Smooth muscle cell of the brain vasculature (primary cell): Measurements from ENCODE around the gene RNF19B.
"Not testable (repeated sequence)": the region's sequence is repeated elsewhere in the genome, so short reads cannot be mapped to it uniquely, and the experiment has no call there.

Experiments
- DNase-seq: peaks from one replicate; pipeline ENCODE4 v3.0.0-alpha.2; 2012; ENCODE audit warnings: low read depth, low spot score

The RNF19B gene

GRCh38 chr1:32931760-32932159 is 32.8 kb downstream of the RNF19B start:
- no peak for DNase-seq

GRCh38 chr1:32929366-32929765 is 35.2 kb downstream of the RNF19B start:
- no peak for DNase-seq

DNA sequence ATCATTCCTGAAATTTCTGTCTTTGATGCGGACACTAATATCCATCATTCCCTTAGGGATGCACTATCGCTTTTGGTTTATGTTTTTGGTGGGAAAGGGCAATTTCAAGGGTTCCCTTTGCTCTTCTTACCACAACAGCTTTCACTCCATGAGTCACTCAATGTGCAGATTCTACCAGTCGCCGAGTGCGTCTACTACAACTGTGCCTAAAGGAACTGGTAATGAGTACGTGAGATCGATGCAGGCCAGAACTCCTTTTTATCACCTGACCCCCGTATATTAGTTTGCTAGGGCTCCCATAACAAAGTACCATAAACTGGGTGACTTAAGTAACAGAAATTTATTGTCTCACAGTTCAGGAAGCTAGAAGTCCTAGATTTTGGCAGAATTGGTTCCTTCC is 35.9 kb downstream of the RNF19B start:
- no peak for DNase-seq

DNA sequence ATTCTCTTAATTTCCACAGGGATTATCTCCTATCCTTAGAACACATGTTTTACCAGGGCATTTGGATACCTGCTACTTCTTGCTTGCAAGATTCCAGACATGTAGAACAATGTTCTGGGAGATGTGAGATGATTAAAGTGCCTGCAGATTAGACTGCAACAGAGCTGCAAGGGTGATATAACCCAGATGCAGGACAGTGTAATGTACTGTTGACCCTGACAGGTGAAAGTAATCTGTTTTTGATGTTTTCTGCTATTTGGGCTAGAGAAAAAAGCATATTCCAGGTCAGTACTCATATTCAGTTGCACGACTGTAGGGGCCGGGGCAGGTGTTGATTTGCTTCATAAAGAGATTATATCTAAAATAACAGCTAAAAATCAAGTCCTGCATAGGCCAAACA is 36.3 kb downstream of the RNF19B start:
- DNase-seq, result no peak

DNA sequence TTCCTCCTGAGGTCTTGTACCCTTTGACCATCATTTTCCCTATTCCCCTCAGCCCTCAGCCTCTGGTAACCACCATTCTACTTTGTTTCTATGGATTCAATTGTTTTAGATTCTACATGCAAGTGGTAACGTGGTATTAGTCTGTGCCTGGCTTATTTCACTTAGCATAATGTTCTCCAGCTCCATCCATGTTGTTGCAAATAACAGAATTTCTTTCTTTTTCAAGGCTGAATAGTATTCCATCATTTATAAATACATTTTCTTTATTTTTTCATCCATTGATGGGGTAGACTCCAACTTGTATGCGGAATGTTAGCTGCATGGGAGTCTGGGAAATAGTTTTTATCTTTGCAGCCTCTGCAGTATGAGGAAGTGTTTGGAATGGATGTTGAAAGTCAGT is 37.2 kb downstream of the RNF19B start:
- no peak for DNase-seq

DNA sequence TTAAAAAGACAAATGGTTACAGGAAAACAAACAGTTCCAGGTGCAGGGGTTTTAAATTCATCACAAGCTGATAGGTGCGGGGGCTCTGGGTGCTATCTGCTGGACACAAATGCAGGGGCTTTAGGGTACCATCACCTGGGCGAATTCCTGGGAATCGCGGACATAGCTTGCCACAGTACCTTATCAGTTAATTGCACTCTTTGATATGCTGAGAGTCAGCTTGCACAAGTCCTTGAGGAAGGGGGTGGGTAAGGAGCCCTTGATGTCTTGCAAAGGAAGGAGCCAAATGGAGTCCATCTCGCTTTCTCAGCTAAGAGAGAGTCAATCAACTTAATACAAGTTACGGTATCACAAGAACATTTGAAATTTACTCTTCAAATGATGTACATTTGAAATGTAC is 38.0 kb downstream of the RNF19B start:
- DNase-seq, result no peak

DNA sequence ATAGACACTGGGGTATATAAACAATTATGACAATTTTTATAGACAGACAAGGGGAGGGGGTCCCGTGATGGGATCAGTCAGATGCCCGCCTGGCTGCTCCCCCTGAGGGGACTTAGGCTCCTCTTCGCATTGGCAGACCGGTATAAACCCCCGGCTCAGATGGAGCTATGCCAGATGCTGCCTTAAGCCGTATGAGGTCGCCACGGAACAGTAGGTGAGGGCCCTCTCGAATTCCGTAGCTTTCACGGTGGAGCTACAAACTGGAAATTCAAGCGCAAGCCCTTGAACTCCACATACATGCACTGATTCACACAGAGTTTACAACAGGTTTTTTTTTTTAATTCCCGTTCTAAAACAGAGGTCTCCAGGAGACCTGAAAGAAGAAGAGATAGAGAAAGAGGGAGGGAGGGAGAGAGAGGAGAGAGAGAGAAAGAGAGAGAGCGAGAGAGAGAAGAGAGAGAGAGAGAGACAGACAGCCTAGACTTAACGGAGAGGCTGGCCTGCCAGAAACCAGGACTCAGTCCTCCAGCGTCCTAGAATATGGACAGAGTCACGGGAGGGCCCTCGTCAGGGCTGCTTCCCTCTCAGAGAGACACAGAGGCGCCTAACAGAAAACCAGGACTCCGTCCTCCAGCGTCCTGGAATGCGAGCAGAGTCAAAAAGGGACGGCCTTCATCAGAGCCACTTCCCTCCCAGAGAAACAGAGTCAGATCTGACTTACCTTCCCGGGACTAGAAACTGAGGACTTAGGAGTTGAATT is 39.0 kb downstream of the RNF19B start:
- DNase-seq, result no peak

DNA sequence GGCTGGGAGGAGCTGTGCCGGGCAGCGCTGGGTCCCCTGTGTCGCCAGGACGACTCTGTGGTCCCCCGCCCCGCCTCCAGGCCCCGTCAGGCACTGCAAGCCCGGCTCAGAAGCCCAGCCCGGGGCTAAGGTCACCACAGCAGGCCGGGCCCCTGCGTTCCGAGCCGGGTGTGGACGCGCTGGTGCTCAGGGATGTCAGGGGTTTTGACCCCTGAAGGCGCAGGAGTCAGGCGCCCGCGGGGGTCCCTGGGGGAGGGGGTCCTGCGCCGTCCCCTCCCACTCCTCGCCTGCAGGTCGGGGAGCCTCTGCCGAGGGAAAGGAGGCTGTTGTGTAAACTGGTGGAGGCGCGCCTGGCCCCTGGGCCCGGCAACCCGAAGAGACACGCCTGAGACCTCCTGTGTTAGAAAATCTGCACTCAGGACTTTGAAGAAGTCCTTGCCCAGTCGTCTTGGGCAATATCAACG is 39.7 kb downstream of the RNF19B start:
- DNase-seq, result no peak

GRCh38 chr1:32920833-32921232 is 43.8 kb downstream of the RNF19B start:
- no peak for DNase-seq

- DNase-seq, result no peak
These were observed 44.5 kb downstream of the RNF19B start for GRCh38 chr1:32919811-32920733.

DNA sequence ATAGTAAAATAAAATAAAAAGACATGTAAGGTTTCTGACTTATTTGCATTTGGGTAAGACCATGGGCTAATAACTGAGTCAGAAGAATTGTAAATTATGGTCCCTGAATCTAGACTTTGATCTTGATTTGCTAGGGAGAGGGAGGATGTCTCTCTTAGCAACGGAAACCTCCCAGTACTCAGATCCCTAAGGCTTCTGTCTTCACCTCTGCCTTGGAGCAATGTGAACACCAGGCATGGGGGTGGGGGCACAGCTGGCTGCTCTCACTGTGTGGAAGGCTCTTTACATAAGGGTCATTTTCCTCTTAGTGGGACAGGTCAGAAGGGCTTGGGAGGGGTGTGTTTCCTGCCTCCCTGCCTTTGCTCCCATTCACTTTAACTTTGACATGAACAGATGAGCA is 46.4 kb downstream of the RNF19B start:
- no peak for DNase-seq

GRCh38 chr1:32917521-32917920 is 47.1 kb downstream of the RNF19B start:
- DNase-seq, result no peak

- DNase-seq, result no peak
These were observed 48.6 kb downstream of the RNF19B start for GRCh38 chr1:32915766-32916706.

DNA sequence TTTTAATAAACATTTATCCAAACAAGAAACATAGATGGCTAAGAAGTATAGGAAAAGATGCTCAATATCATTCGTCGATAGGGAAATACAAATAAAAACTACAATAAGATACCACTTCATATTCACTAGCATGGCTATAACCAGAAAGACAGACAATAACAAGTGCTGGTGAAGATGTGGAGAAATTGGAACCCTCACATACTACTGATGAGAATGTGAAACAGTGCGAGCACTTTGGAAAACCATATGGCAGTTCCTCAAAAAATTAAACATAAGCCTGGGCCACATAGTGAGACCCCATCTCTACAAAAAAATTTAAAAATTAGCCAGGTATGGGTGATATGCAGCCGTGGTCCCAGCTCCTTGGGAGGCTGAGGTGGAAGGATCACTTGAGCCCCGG is 54.3 kb downstream of the RNF19B start:
- DNase-seq, result no peak

GRCh38 chr1:32907435-32907834 is 57.2 kb downstream of the RNF19B start:
- no peak for DNase-seq

GRCh38 chr1:32906654-32907053 is 58.0 kb downstream of the RNF19B start:
- no peak for DNase-seq

DNA sequence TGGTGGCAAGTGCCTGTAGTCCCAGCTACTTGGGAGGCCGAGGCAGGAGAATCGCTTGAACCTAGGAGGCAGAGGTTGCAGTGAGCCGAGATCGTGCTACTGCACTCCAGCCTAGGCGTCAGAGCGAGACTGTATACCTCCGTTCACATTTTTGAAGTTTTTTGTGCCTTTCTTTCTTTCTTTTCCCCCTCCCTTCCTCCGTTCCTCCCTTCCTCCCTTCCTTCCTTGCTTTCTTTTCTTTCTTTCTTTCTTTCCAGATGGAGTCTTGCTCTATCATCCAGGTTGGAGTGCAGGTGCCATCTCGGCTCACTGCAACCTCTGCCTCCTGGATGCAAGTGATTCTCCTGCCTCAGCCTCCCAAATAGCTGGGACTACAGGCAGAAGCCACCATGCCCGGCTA is 59.0 kb downstream of the RNF19B start:
- not testable (repeated sequence) for DNase-seq

GRCh38 chr1:32904797-32905196 is 59.8 kb downstream of the RNF19B start:
- DNase-seq, result no peak

DNA sequence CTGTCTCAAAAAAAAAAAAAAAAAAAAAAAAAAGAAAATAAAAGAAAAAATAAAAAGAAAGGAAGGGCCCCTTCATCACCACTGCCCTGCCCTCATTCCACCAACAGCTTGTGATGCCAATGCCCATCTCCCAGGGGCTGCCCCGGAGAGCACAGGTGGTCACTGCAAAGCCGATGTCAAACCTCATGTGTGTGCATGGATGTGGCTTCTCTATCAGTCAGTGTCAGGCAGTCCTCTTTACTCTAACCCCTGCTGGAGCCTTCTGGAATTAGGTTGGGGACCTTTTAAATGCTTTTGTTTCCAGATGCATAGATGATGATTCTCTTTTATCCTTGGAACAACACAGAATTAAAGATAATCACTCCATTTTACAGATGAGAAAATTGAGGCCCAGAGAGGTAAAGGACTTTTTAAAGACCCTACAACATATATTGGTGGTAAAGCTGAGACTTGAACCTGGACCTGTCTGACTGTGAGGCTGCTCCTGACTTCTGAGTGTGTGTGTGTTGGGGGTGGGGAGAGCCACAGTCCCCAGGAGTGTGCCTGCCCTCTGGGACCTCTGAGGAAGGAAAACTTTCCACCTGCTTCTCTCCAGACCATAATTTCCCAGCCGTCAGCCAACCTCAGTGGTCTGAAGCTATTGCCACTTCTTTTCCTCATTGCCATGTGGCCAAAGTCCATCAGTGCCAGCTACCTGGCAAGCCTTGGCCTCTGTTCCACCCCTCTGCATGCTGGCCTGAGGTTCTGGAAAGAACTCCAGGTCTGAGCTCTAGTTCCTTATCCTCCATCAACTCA is 60.4 kb downstream of the RNF19B start:
- no peak for DNase-seq

DNA sequence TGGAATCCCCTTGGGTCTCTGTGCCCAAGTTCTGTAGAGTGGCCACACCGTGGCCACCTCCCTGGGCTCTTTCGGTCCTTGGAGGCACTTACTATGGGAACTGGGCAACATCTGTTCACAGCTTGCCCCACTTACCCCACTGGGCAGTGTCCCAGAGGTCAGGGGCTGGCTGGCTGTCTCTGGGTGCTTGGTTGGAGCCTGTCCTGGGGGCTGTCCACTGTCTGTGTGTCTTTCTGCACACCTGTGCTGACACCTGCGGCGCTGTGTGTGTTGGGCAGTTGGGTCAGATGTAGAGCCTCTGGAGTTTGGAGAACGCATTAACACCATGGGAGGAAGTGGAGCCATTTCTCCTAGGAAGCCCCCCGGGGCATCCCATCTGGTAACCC is 62.1 kb downstream of the RNF19B start:
- no peak for DNase-seq
